Measurements from ENCODE around the gene GPBP1.
A peak's percentile ranks its signal among the peaks of the same experiment; 100 is the strongest.
"Not testable (repeated sequence)": the region's sequence is repeated elsewhere in the genome, so short reads cannot be mapped to it uniquely, and the experiment has no call there.

Gene GPBP1
- total RNA-seq = 268 to 277 reads per million in 2 donors

- peak; percentile 97 for DNase-seq
Observed at GRCh38 chr5:57173319-57174127, at the start of gene GPBP1. TSS of gene GPBP1 (plus strand) at chr5:57174059. CDS start at chr5:57214131, 40,072 bp downstream.

- no peak for DNase-seq
Observed at GRCh38 chr5:57128325-57128724, 45.5 kb upstream of the GPBP1 start.

GRCh38 chr5:57133574-57133973 lies 40.3 kb upstream of the GPBP1 start:
- DNase-seq = no peak

GRCh38 chr5:57137401-57137800 lies 36.5 kb upstream of the GPBP1 start:
- DNase-seq = no peak

GRCh38 chr5:57152316-57152715 lies 21.5 kb upstream of the GPBP1 start:
- no peak for DNase-seq

GRCh38 chr5:57155033-57155432 lies 18.8 kb upstream of the GPBP1 start:
- no peak for DNase-seq

GRCh38 chr5:57157131-57157530 lies 16.7 kb upstream of the GPBP1 start:
- no peak for DNase-seq

- no peak for DNase-seq
Observed at GRCh38 chr5:57157666-57158065, 16.2 kb upstream of the GPBP1 start.

GRCh38 chr5:57163553-57164006 lies 10.3 kb upstream of the GPBP1 start:
- no peak for DNase-seq

GRCh38 chr5:57164124-57164523 lies 9.7 kb upstream of the GPBP1 start:
- no peak for DNase-seq

- not testable (repeated sequence) for DNase-seq
Observed at GRCh38 chr5:57165171-57165570, 8.7 kb upstream of the GPBP1 start.

GRCh38 chr5:57166276-57166675 lies 7.6 kb upstream of the GPBP1 start:
- no peak for DNase-seq

- no peak for DNase-seq
Observed at GRCh38 chr5:57167201-57167600, 6.7 kb upstream of the GPBP1 start.

- not testable (repeated sequence) for DNase-seq
Observed at GRCh38 chr5:57170116-57170515, 3.7 kb upstream of the GPBP1 start.

GRCh38 chr5:57171816-57172465 lies 1.9 kb upstream of the GPBP1 start:
- DNase-seq = no peak

- no peak for DNase-seq
Observed at GRCh38 chr5:57172466-57173318, 1.2 kb upstream of the GPBP1 start.

- DNase-seq = no peak
Observed at GRCh38 chr5:57174128-57174889, 450 bp downstream of the GPBP1 start.

- DNase-seq = no peak
Observed at GRCh38 chr5:57174890-57175510, 1.1 kb downstream of the GPBP1 start.

GRCh38 chr5:57175551-57176309 lies 1.9 kb downstream of the GPBP1 start:
- DNase-seq = no peak

GRCh38 chr5:57176350-57176857 lies 2.5 kb downstream of the GPBP1 start:
- DNase-seq = no peak

Measured in activated gamma-delta T cell (primary cell).